ENCODE results near the gene GNG12.
A peak's percentile ranks its signal among the peaks of the same experiment; 100 is the strongest.
"Not testable (repeated sequence)": the region's sequence is repeated elsewhere in the genome, so short reads cannot be mapped to it uniquely, and the experiment has no call there.

GNG12 gene

DNA sequence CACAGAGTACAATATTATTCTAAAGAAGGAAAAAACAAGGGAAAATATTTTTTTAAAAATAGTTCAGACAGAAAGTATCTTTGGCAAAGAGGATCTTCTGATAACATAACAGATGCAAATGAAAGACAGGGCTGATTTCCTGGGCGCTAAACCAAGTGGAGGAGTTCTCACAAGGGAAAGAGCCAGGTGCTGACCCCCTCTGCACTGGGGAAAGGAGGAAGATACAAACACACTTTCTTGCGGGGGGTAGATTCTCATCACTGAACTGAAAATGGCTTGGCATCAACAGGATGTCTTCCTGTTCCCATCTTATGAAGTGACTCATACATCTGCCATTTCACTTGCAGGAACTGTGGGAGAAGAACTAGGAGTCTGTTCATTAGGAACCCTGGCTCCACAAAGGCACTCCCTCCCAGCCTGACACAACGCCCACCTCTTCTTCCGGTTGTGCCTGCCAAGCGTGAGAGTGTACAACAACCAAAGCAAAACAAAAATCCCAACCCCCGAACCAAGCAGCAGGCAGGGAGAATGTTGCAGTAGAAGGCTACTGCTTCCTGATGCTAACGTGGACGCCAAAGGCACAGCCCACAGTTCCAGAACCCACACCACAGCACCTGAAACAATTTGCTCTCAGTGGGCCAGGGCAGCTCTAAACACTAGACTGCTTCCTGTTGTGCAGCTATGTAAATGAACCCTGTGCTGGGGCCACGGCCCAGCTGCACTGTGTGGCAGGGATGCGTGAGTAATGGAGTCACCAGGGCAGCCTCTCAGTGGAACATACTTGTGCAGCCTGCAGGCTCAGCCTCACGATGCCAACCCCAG, 97.2 kb downstream of the GNG12 start:
- peak in 1 of 2 donors; percentile 8 for DNase-seq (ENCODE audit: low read depth in 1 of 2, low spot score in 1 of 2)

DNA sequence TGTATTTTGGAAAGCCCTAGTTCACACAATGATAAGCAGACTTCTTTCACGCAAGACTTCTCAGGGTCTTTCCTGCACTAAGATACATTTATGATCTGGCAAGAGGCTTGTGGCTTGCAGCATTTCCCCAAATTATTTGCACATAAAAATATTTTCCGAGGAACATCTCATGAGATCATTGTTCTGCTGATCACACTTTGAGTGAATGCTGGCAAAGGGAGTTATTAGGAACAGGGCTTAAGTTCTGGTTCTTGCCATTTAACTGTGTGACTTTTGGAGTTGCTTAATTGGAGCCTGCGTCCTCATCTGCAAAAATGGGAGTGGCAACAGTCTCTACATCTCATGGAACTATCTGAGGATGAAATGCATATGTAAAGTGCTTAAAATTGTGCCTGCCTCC, 98.1 kb downstream of the GNG12 start:
- no peak for DNase-seq (ENCODE audit: low read depth in 1 of 2, low spot score in 1 of 2)

GRCh38 chr1:67734323-67734690, 99.0 kb downstream of the GNG12 start:
- DNase-seq (ENCODE audit: low read depth in 1 of 2, low spot score in 1 of 2), result no peak

DNA sequence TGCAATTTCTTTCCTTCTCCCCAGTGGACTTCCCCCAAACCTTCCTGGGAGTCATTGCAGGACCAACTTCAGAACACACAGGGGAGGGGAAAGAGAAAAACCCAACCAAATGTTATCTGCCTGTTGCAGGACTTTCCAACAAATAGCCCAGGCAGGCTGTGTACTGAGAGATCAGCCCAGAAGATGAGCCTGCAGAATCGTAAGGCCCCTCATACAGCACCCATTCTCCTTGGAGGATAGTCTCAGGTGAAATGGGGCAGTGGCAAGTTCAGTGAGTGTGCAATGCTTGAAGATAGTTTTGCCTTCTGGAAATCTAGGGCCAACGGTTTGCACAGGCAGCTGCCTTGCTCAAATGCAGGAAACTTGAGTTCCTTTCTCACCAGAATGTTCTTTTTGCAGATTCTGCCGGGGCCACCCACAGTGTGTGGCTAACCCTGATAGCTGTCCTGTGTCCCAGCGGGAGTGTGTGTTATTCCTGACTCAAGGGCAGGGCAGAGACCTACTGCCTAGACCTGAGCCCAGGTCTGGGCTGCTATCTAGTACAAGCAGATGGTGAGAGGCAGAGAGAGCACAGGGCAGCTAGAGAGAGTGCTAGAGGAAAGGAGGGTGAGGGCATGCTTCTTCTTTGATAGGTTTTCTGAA, 99.5 kb downstream of the GNG12 start:
- DNase-seq (ENCODE audit: low read depth in 1 of 2, low spot score in 1 of 2), result no peak

GRCh38 chr1:67732750-67733151, 100.5 kb downstream of the GNG12 start:
- no peak for DNase-seq (ENCODE audit: low read depth in 1 of 2, low spot score in 1 of 2)

DNA sequence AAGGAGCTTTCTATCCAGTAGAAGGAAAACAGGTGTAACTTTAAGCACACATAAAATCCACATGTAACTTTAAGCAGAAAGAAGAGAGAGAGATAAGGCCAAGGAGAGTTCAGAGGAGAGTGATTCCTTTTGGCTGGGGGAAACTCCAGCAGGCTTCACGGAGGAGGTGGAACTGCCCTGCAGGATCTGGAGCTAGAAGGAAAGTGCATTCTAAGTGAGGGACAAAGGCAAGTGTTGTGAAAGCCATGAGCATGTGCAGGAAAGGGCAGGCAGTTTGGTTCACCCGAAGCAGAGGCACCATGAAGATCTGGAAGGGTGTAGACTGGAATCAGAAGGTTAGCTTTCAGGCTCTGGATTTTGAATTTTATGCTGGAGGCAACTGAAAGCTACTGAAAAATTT, 101.9 kb downstream of the GNG12 start:
- DNase-seq (ENCODE audit: low read depth in 1 of 2, low spot score in 1 of 2), result no peak

DNA sequence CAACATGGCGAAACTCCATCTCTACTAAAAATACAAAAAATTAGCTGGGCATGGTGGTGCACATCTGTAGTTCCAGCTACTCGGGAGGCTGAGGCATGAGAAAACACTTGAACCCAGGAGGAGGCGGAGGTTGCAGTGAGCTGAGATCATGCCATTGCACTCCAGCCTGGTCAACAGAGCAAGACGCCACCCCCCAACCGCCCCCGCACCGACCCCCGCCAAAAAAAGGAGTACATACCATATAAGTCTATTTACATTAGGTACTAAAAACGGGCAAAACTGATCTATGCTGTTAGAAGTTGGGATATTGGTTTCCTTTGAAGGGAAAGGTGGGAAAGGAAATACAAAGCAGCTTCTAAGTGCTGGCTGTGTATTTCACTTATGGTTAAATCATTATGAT, 103.0 kb downstream of the GNG12 start:
- DNase-seq (ENCODE audit: low read depth in 1 of 2, low spot score in 1 of 2), result not testable (repeated sequence)

DNA sequence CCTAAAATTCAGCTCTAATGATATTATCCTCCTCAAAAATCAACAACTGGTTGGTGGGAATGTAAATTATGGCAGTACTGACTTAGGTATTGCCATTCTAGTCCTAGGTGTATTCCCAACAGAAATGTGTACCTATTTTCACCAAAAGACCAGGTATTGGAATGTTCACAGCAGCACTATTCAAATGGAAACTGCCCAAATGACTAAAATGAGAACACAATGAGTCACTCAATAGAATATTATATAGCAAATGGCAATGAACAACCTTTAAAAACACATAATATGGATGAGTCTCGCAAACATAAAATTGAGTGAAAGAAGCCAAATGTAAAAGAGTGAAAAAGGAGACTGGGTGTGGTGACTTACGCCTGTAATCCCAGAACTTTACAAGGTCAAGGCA, 103.4 kb downstream of the GNG12 start:
- DNase-seq (ENCODE audit: low read depth in 1 of 2, low spot score in 1 of 2), result no peak

GRCh38 chr1:67726224-67726623, 107.0 kb downstream of the GNG12 start:
- no peak for DNase-seq (ENCODE audit: low read depth in 1 of 2, low spot score in 1 of 2)

DNA sequence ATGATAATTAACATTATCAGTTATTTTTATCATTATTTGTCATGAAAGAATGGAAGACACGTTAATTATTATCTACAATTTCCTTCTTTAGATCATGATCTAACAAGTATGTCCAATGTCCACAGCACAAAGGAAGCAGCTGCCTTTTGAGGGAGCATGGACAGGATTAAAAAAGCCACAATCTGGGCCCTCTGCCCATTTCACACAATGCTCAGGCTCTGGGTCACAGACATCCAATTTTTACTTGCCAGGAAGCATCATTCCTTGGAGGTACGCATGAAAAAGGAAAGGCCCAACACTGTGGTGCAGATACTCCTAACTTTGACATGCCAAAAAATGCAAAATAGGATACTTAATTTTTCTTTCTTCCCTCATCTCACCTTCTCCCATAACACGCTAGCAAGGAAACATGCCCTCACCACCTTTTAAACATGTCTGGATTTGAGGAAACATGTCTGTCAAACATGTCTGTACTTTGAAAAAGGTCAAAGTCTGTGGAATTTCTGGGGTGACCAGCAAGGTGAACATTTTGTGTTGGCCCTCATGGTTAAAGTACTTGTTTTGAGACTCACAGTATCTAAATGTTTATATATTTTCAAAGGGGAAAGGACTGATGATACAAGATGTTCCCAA, 108.2 kb downstream of the GNG12 start:
- DNase-seq (ENCODE audit: low read depth in 1 of 2, low spot score in 1 of 2), result no peak

DNA sequence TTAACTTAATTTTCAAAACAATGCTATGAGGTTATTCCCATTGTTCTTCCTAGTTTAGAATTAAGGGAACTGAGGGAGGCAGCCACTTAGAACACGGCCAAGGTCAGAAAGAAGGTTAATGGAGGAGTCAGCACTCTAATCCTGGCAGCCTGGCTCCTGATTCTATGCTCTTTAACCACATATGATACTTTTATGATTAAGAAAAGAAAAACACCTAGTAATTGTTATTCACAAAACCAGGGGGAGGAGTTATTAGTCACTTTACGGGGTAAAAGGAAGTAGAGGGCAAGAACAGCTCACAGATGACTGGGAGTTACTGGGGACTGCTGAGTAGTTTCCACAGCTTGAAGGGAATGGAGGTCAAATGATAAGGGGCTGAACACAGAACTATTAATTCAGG, 109.6 kb downstream of the GNG12 start:
- no peak for DNase-seq (ENCODE audit: low read depth in 1 of 2, low spot score in 1 of 2)

GRCh38 chr1:67723126-67723525, 110.1 kb downstream of the GNG12 start:
- DNase-seq (ENCODE audit: low read depth in 1 of 2, low spot score in 1 of 2), result no peak

DNA sequence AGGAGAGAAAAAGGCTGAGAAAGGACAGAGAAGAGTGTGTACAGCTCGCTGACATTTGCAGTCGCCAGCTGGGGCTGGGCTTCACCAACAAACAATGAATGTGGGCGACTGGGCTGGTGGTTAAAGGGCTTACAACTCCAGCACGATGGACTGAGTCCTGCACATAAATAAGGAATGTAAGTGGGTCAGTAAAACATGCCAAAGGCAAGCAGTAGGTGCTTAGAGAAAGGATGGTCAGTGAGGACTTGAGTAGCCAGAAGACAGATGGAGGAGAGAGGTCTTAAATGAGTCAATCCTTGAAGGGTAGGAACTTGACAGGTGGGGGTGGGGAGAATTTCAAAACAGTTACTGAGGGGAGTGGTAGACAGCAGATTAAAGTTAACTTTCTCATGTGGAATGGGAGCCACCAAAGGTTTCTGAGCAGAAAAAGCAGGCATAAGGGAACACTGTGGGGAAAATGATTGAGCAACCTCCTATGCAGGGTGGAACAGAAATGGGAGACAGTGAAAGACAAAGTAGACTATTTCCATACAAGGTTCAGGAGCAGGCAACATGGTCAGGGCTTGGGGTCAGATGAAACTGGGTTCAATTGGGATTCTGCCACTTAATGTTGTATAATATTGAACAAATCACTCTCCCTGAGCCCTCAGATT, 110.8 kb downstream of the GNG12 start:
- no peak for DNase-seq (ENCODE audit: low read depth in 1 of 2, low spot score in 1 of 2)

- DNase-seq (ENCODE audit: low read depth in 1 of 2, low spot score in 1 of 2), result no peak
Observed at GRCh38 chr1:67721650-67722291, 111.5 kb downstream of the GNG12 start.

GRCh38 chr1:67721112-67721511, 112.2 kb downstream of the GNG12 start:
- no peak for DNase-seq (ENCODE audit: low read depth in 1 of 2, low spot score in 1 of 2)

- no peak for DNase-seq (ENCODE audit: low read depth in 1 of 2, low spot score in 1 of 2)
Observed at GRCh38 chr1:67719329-67720196, 113.7 kb downstream of the GNG12 start.

- DNase-seq (ENCODE audit: low read depth in 1 of 2, low spot score in 1 of 2), result no peak
Observed at GRCh38 chr1:67717876-67718275, 115.4 kb downstream of the GNG12 start.

- no peak for DNase-seq (ENCODE audit: low read depth in 1 of 2, low spot score in 1 of 2)
Observed at GRCh38 chr1:67716800-67717199, 116.5 kb downstream of the GNG12 start.

DNA sequence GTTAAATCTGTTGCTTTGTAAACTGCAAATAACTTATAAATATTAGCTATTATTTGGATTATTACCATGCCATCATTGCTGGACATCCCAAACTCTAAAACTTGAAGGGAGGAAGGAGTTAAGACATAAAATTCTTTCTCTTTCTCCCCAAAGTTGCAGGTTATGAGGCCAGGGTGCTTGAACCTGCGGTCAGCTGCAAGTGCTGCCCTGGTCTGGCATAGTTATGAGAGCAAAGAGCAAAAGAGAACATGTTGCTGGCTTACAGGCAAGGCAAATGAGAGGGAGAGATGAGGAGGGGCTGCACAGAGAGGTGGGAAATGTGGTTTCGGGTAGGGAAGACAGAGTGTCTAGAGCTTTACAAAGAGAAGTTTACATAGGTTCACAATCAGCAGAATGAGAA, 117.4 kb downstream of the GNG12 start:
- no peak for DNase-seq (ENCODE audit: low read depth in 1 of 2, low spot score in 1 of 2)

- no peak for DNase-seq (ENCODE audit: low read depth in 1 of 2, low spot score in 1 of 2)
Observed at GRCh38 chr1:67713057-67713846, 120.0 kb downstream of the GNG12 start.

All from activated T-helper 1 cell treated with anti-CD3 and anti-CD28 coated beads, Interleukin-2, amount 50 U/mL, for 16 hours (primary cell).